IMR-90 (cell line): ENCODE results near the gene CDH13. TPM values are rescaled to one million over a fixed set of nuclear protein-coding genes. Genes with fewer than 3 reads are reported as not detected.

Experiments used
- ATAC-seq: fragments of 200-7000 bp; cut with Tn5 transposase; 2 replicates; pipeline ENCODE4 v1.9.1; 2020; ENCODE audit warnings: low read depth, mild to moderate bottlenecking, moderate library complexity
- BruUV-seq: library from RNA; stranded (reverse); fragments of 400-500 nt; replicated peaks from 2 replicates; lab custom pipeline; 2021; lab: Mats Ljungman, UMichigan
- CTCF ChIA-PET: fragments of 300-600 bp; formaldehyde crosslinking; extraction: SDS; loops from one replicate; lab custom pipeline; 2021; ENCODE audit warnings: antibody characterized with exemption; lab: Yijun Ruan, JAX
- POLR2A ChIA-PET: fragments of 300-600 bp; sonication (Branson Sonifier 250); formaldehyde crosslinking; loops from one replicate; lab custom pipeline; 2022; ENCODE audit warnings: antibody characterized with exemption; ENCODE audit not compliant: unreplicated experiment; lab: Charles Lee
- DNase-seq: peaks from one replicate; pipeline ENCODE4 v3.0.0; 2013
- H2AFZ ChIP-seq: replicated peaks from 2 replicates; pipeline ENCODE3; 2013; ENCODE audit warnings: low read length, mild to moderate bottlenecking; ENCODE audit not compliant: poor library complexity
- H2AK5ac ChIP-seq: 2 replicates; pipeline ENCODE4 v1.6.1; 2013; ENCODE audit warnings: low read depth, low read length, inconsistent platforms
- H2AK9ac ChIP-seq: replicated peaks from 2 replicates; pipeline ENCODE3; 2013; ENCODE audit warnings: mild to moderate bottlenecking, low read depth, low read length, moderate library complexity; ENCODE audit not compliant: poor library complexity
- H2BK120ac ChIP-seq: 2 replicates; pipeline ENCODE4 v1.6.1; 2013; ENCODE audit warnings: low read depth, low read length, inconsistent platforms
- H2BK15ac ChIP-seq: 3 replicates; pipeline ENCODE4 v1.6.1; 2013; ENCODE audit warnings: low read depth, low read length, inconsistent platforms
- H2BK20ac ChIP-seq: 2 replicates; pipeline ENCODE4 v1.6.1; 2013; ENCODE audit warnings: low read depth, mild to moderate bottlenecking, inconsistent platforms, low read length, moderate library complexity
- H2BK5ac ChIP-seq: 2 replicates; pipeline ENCODE4 v1.6.1; 2013; ENCODE audit warnings: mild to moderate bottlenecking, low read depth, low read length, inconsistent platforms; ENCODE audit not compliant: poor library complexity, severe bottlenecking
- H3K14ac ChIP-seq: replicated peaks from 2 replicates; pipeline ENCODE4 v1.6.1; 2013; ENCODE audit warnings: low read depth, low read length, inconsistent platforms
- H3K18ac ChIP-seq: 2 replicates; pipeline ENCODE4 v1.6.1; 2013; ENCODE audit warnings: low read depth, low read length, control low read depth
- H3K23ac ChIP-seq: 2 replicates; pipeline ENCODE4 v1.6.1; 2013; ENCODE audit warnings: low read depth, low read length, inconsistent platforms
- H3K27ac ChIP-seq: 2 replicates; pipeline ENCODE4 v1.5.1; 2013; ENCODE audit warnings: mild to moderate bottlenecking, control low read depth, low read length; ENCODE audit not compliant: insufficient read depth
- H3K27me3 ChIP-seq: 2 replicates; pipeline ENCODE4 v1.6.1; 2013; ENCODE audit warnings: low read length; ENCODE audit not compliant: control insufficient read depth, insufficient read depth
- H3K36me3 ChIP-seq: 2 replicates; pipeline ENCODE4 v1.6.1; 2013; ENCODE audit warnings: low read length, mixed read lengths; ENCODE audit not compliant: control insufficient read depth, insufficient read depth
- H3K4ac ChIP-seq: 2 replicates; pipeline ENCODE4 v1.6.1; 2013; ENCODE audit warnings: low read depth, low read length, inconsistent platforms
- H3K4me1 ChIP-seq: 2 replicates; pipeline ENCODE4 v1.6.1; 2013; ENCODE audit warnings: low read length, mixed read lengths; ENCODE audit not compliant: control insufficient read depth, insufficient read depth
- H3K4me2 ChIP-seq: 2 replicates; pipeline ENCODE4 v1.6.1; 2013; ENCODE audit warnings: low read depth, mild to moderate bottlenecking, control low read depth, low read length, moderate library complexity
- H3K4me3 ChIP-seq: 2 replicates; pipeline ENCODE4 v1.5.1; 2013; ENCODE audit warnings: low read depth, mild to moderate bottlenecking, control low read depth, low read length, moderate library complexity; ENCODE audit not compliant: insufficient read depth
- H3K56ac ChIP-seq: 2 replicates; pipeline ENCODE4 v1.6.1; 2013; ENCODE audit warnings: low read length, inconsistent platforms; ENCODE audit not compliant: insufficient read depth; ENCODE audit errors: extremely low read depth
- H3K79me1 ChIP-seq, 2 experiments: 2 replicates each; pipeline ENCODE4 v1.6.1; 2013; ENCODE audit warnings: low read length in 2 of 2, inconsistent platforms in 1 of 2, low read depth in 1 of 2
- H3K9ac ChIP-seq: 2 replicates; pipeline ENCODE4 v1.6.1; 2013; ENCODE audit warnings: low read depth, low read length, control low read depth
- H3K9me1 ChIP-seq: 2 replicates; pipeline ENCODE4 v1.6.1; 2013; ENCODE audit warnings: low read length, inconsistent platforms; ENCODE audit not compliant: insufficient read depth
- H3K9me3 ChIP-seq: 2 replicates; pipeline ENCODE4 v1.6.1; 2013; ENCODE audit warnings: low read length; ENCODE audit not compliant: control insufficient read depth, insufficient read depth
- H4K20me1 ChIP-seq: 2 replicates; pipeline ENCODE4 v1.6.1; 2013; ENCODE audit warnings: low read length, inconsistent platforms; ENCODE audit not compliant: insufficient read depth
- H4K5ac ChIP-seq: 2 replicates; pipeline ENCODE4 v1.6.1; 2013; ENCODE audit warnings: mild to moderate bottlenecking, low read depth, low read length, control low read depth
- H4K8ac ChIP-seq, 2 experiments: 2 replicates each; pipeline ENCODE4 v1.6.1; 2013; ENCODE audit warnings: low read depth in 2 of 2, low read length in 2 of 2, control low read depth in 1 of 2, inconsistent platforms in 1 of 2
- H4K91ac ChIP-seq: 2 replicates; pipeline ENCODE4 v1.6.1; 2013; ENCODE audit warnings: low read depth, low read length, inconsistent platforms; ENCODE audit not compliant: insufficient read depth
- BHLHE40 ChIP-seq: fragments of 150-350 bp; IDR thresholded peaks from 2 replicates; pipeline ENCODE4 v1.6.1; 2016; ENCODE audit warnings: mild to moderate bottlenecking, low read depth, low read length
- CEBPB ChIP-seq: IDR thresholded peaks from 2 replicates; pipeline ENCODE4 v1.6.1; 2012; ENCODE audit warnings: low read depth, low read length, improper control_type of control experiment
- CHD1 ChIP-seq: IDR thresholded peaks from 2 replicates; pipeline ENCODE4 v1.6.1; 2012; ENCODE audit warnings: low read depth, low read length, improper control_type of control experiment
- FOS ChIP-seq: fragments of 150-350 bp; IDR thresholded peaks from 2 replicates; pipeline ENCODE4 v1.6.1; 2016; ENCODE audit warnings: low read depth, low read length
- POLR2A ChIP-seq: IDR thresholded peaks from 2 replicates; pipeline ENCODE4 v1.6.1; 2012; ENCODE audit warnings: mild to moderate bottlenecking, low read depth, low read length
- RCOR1 ChIP-seq: IDR thresholded peaks from 2 replicates; pipeline ENCODE4 v1.6.1; 2012; ENCODE audit warnings: mild to moderate bottlenecking, low read length, improper control_type of control experiment; ENCODE audit not compliant: insufficient replicate concordance
- SMC3 ChIP-seq: fragments of 150-350 bp; IDR thresholded peaks from 2 replicates; pipeline ENCODE4 v1.6.1; 2016; ENCODE audit warnings: low read depth, mild to moderate bottlenecking, antibody characterized with exemption, low read length, moderate library complexity
- WGBS, 2 experiments: methylation state at CpG; one replicate each; pipeline versions ENCODE4 v1.1.5 to v1.1.7; 2013; ENCODE audit warnings: missing lambda C conversion rate in 2 of 2; ENCODE audit not compliant: insufficient read length in 1 of 2; ENCODE audit errors: extremely low coverage in 2 of 2; 5-methylcytosine and 5-hydroxymethylcytosine counted together
- dilution Hi-C: fragments of 300-500 bp; cut with HindIII; formaldehyde crosslinking; loops from one replicate; pipeline ENCODE4 v1.14.3; 2018; ENCODE audit warnings: low sequenced_read_pairs; ENCODE audit not compliant: unreplicated experiment
- in situ Hi-C: fragments of 300-500 bp; cut with MboI; formaldehyde crosslinking; loops from 3 replicates; pipeline ENCODE4 v1.14.3; 2019; ENCODE audit warnings: low sequenced_read_pairs, inconsistent platforms, mixed read lengths
- intact Hi-C: fragments of 100-400 bp; cut with micrococcal nuclease; formaldehyde crosslinking; loops from 2 replicates; pipeline ENCODE4 v1.10.0; 2022
- polyA plus RNA-seq, 3 experiments: library from polyadenylated mRNA; depleted of rRNA; stranded (reverse); fragments of >200 nt; gene quantifications; 2 replicates each; pipeline ENCODE4 v1.2.3, GENCODE V29; 2012; ENCODE audit warnings: low replicate concordance in 1 of 3
- total RNA-seq: library from RNA; depleted of rRNA; stranded (reverse); fragments of >200 nt; gene quantifications from 2 replicates; pipeline ENCODE4 v1.2.3, GENCODE V29; 2012

The CDH13 gene
- total and polyA plus RNA-seq, 2 of the 4 experiments (the other 2 are of a cell fraction): 61.6 to 74.7 TPM

- ChIA-PET CTCF (no interaction called here), POLR2A (no interaction called here)
- H3K9me1 ChIP-seq: no peaks in the 10 kb centered on the region
- H3K4ac ChIP-seq: peak overlapping the region; percentile 37; the same call in 1 of the 2 replicates
- H2AFZ ChIP-seq: no peak overlapping the region
- H4K8ac ChIP-seq: peak overlapping the region in 1 of 2 experiments; percentile 41; a peak in 1 of 4 replicates
- 17% methylated on average over 1 of the region's 5 CpGs; no CpG with 5 or more reads in 1 of the 2 experiments for WGBS, 2 experiments
- H2BK120ac ChIP-seq: peak overlapping the region; percentile 45; the same call in 1 of the 2 replicates
- H3K4me1 ChIP-seq: peaks cover 2% of the 10 kb centered on the region; the same call in 1 of the 2 replicates
- no peaks in the 10 kb centered on the region for H3K36me3 ChIP-seq
- no peak overlapping the region for H3K56ac ChIP-seq
- ATAC-seq: peak; percentile 88
- no peaks in the 10 kb centered on the region for H4K20me1 ChIP-seq
- in situ Hi-C loops (no loop called here), dilution Hi-C loops (no loop called here), intact Hi-C loops (loop anchor here (5.0 kb wide), 1 partner anchor 118 kb away; the partner anchor contains the start of gene HSBP1)
- no peaks in the 10 kb centered on the region for H3K79me1 ChIP-seq
- no peak overlapping the region for H3K4me3 ChIP-seq
- no peak overlapping the region for H2AK9ac ChIP-seq
- H3K14ac ChIP-seq: no peak overlapping the region
- no peak overlapping the region for H3K18ac ChIP-seq
- no peak overlapping the region for H4K5ac ChIP-seq
- no peak overlapping the region for H3K9ac ChIP-seq
- peaks cover 27% of the 10 kb centered on the region for H3K27me3 ChIP-seq
- no peaks in the 10 kb centered on the region for H3K9me3 ChIP-seq
- H2BK20ac ChIP-seq: 0 out of 2 replicates have a peak overlapping the region, but pooled peaks have one; percentile 72
- no TSS peak for BruUV-seq
- no peak overlapping the region for H2BK5ac ChIP-seq
- no peak overlapping the region for H2AK5ac ChIP-seq
- TF ChIP-seq CHD1 (no peak), POLR2A (no peak), RCOR1 (peak; percentile 65), BHLHE40 (peak; percentile 99), FOS (peak; percentile 93), CEBPB (peak; percentile 90), SMC3 (no peak)
- H3K4me2 ChIP-seq: no peak overlapping the region
- H2BK15ac ChIP-seq: no peak overlapping the region
- H3K23ac ChIP-seq: no peak overlapping the region
- peak overlapping the region; percentile 31; the same call in 1 of the 2 replicates for H4K91ac ChIP-seq
- DNase-seq: peak; percentile 94
- no peak overlapping the region for H3K27ac ChIP-seq
These were observed 1062.6 kb downstream of the CDH13 start for GRCh38 chr16:83689385-83689831.
